GM12878 (cell line): Measurements from ENCODE around the gene RESP18. TPM values are rescaled to one million over a fixed set of nuclear protein-coding genes. Genes with fewer than 3 reads are reported as not detected.

ENCODE experiments used
- ASH2L ChIP-seq: fragments of 300-600, 200-600 bp; sonication (generic); IDR thresholded peaks from 2 replicates; pipeline ENCODE4 v1.6.1; 2017; ENCODE audit warnings: low read depth, mild to moderate bottlenecking, borderline replicate concordance
- ATF3 ChIP-seq: IDR thresholded peaks from 2 replicates; pipeline ENCODE4 v1.6.1; 2011; ENCODE audit warnings: low read depth, mild to moderate bottlenecking, low read length, moderate library complexity, borderline replicate concordance; ENCODE audit errors: extremely low read depth
- CHD2 ChIP-seq: IDR thresholded peaks from 2 replicates; pipeline ENCODE4 v1.6.1; 2011; ENCODE audit warnings: low read depth, low read length, improper control_type of control experiment, borderline replicate concordance
- DPF2 ChIP-seq: fragments of 450-650 bp; IDR thresholded peaks from 2 replicates; pipeline ENCODE4 v1.6.1; 2017; ENCODE audit warnings: mild to moderate bottlenecking
- ESRRA ChIP-seq: IDR thresholded peaks from 2 replicates; pipeline ENCODE4 v1.6.1; 2012; ENCODE audit warnings: mild to moderate bottlenecking, low read length, improper control_type of control experiment
- FOXK2 ChIP-seq: fragments of 450-650 bp; IDR thresholded peaks from 2 replicates; pipeline ENCODE4 v1.6.1; 2017; ENCODE audit warnings: mild to moderate bottlenecking, moderate library complexity
- GATAD2B ChIP-seq: fragments of 450-650 bp; conservative IDR thresholded peaks from 2 replicates; pipeline ENCODE4 v1.6.1; 2017; ENCODE audit warnings: low read depth, mild to moderate bottlenecking, moderate library complexity
- NFYB ChIP-seq: IDR thresholded peaks from 2 replicates; pipeline ENCODE4 v1.6.1; 2011; ENCODE audit warnings: low read depth, mild to moderate bottlenecking, low read length, improper control_type of control experiment, moderate library complexity; ENCODE audit not compliant: insufficient read depth
- POLR2A ChIP-seq: IDR thresholded peaks from 2 replicates; pipeline ENCODE4 v1.6.1; 2011; ENCODE audit warnings: low read depth, mild to moderate bottlenecking, low read length
- POU2F2 ChIP-seq: IDR thresholded peaks from 3 replicates; pipeline ENCODE4 v1.6.1; 2011; ENCODE audit warnings: low read depth, mild to moderate bottlenecking, low read length, borderline replicate concordance
- PRDM15 ChIP-seq: fragments of 450-650 bp; formaldehyde crosslinking; IDR thresholded peaks from 2 replicates; pipeline ENCODE4 v1.4.0; 2020; ENCODE audit warnings: mild to moderate bottlenecking, moderate library complexity
- RAD51 ChIP-seq: fragments of 450-650 bp; IDR thresholded peaks from 2 replicates; pipeline ENCODE4 v1.6.1; 2016; ENCODE audit warnings: moderate library complexity, mild to moderate bottlenecking, inconsistent platforms
- RCOR1 ChIP-seq: conservative IDR thresholded peaks from 2 replicates; pipeline ENCODE4 v1.6.1; 2012; ENCODE audit warnings: low read depth, low read length, improper control_type of control experiment
- SIX5 ChIP-seq: IDR thresholded peaks from 2 replicates; pipeline ENCODE4 v1.6.1; 2011; ENCODE audit warnings: mild to moderate bottlenecking, low read depth, low read length, moderate library complexity; ENCODE audit not compliant: severe bottlenecking
- SP1 ChIP-seq: IDR thresholded peaks from one replicate; pipeline ENCODE4 v1.6.1; 2011; ENCODE audit warnings: low read depth, low read length
- SPI1 ChIP-seq: IDR thresholded peaks from 2 replicates; pipeline ENCODE4 v1.6.1; 2011; ENCODE audit warnings: low read depth, mild to moderate bottlenecking, low read length, moderate library complexity, borderline replicate concordance; ENCODE audit not compliant: insufficient read depth
- TARDBP ChIP-seq: IDR thresholded peaks from 2 replicates; pipeline ENCODE4 v1.6.1; 2016; ENCODE audit warnings: borderline replicate concordance
- TCF3 ChIP-seq: IDR thresholded peaks from 2 replicates; pipeline ENCODE4 v1.6.1; 2012; ENCODE audit warnings: low read depth, mild to moderate bottlenecking, low read length, borderline replicate concordance; ENCODE audit not compliant: insufficient read depth
- YY1 ChIP-seq: IDR thresholded peaks from 2 replicates; pipeline ENCODE4 v1.6.1; 2011; ENCODE audit warnings: low read depth, mild to moderate bottlenecking, low read length
- ZNF592 ChIP-seq: fragments of 450-650 bp; IDR thresholded peaks from 2 replicates; pipeline ENCODE4 v1.6.1; 2017; ENCODE audit warnings: mild to moderate bottlenecking, moderate library complexity
- polyA plus RNA-seq, 11 experiments: library from polyadenylated mRNA; depleted of rRNA in 4 of 11; unstranded in 6 of 11; stranded (reverse) in 5 of 11; fragments of >200 nt; fragmentation: Nextera tagmentation in 4 of 11; fragmentation: Illumina TruSeq in 1 of 11; extraction: Ambion mirVana in 4 of 11; extraction: Trizol in 1 of 11; gene quantifications; 1 replicate in 1 of 11; 2 replicates in 10 of 11; pipeline versions ENCODE4 v1.2.1 to v1.2.3, GENCODE V29; 2011 to 2016; ENCODE audit warnings: inconsistent platforms in 2 of 11, missing spikeins in 2 of 11, low read depth in 1 of 11
- total RNA-seq, 4 experiments: library from RNA; depleted of rRNA in 3 of 4; stranded (reverse); fragments of >200 nt in 3 of 4; fragmentation: Illumina TruSeq in 1 of 4; extraction: Trizol in 1 of 4; gene quantifications; 2 replicates each; pipeline versions ENCODE4 v1.2.1 to v1.2.3, GENCODE V29; 2013 to 2021

RESP18 gene
- total and polyA plus RNA-seq, 10 of the 15 experiments (the other 5 are each of a cell fraction or from before 2014, with no cell fraction given): not detected

- no peak for TF ChIP-seq PRDM15
- TF ChIP-seq ATF3: peak; percentile 51; the same call in 1 of the 2 replicates
- TF ChIP-seq ZNF592: peak; percentile 96
- peak; percentile 99 for TF ChIP-seq GATAD2B
- TF ChIP-seq DPF2: peak; percentile 88
- TF ChIP-seq NFYB: no peak
- TF ChIP-seq ESRRA: no peak
- TF ChIP-seq TARDBP: peak; percentile 53; the same call in 1 of the 2 replicates
- peak; percentile 74 for TF ChIP-seq SPI1
- peak; percentile 77 for TF ChIP-seq POLR2A
- 0 out of 2 replicates have a peak, but pooled peaks have one; percentile 34 for TF ChIP-seq CHD2
- peak; percentile 69; the same call in 1 of the 2 replicates for TF ChIP-seq TCF3
- TF ChIP-seq SIX5: no peak
- TF ChIP-seq RAD51: no peak
- TF ChIP-seq ASH2L: no peak
- TF ChIP-seq POU2F2: peak; percentile 58; the same call in 1 of the 3 replicates
- TF ChIP-seq RCOR1: no peak
- TF ChIP-seq SP1: peak; percentile 68
- TF ChIP-seq YY1: peak; percentile 80
- no peak for TF ChIP-seq FOXK2
Measured at GRCh38 chr2:219294356-219295351, 37.9 kb downstream of the RESP18 start (continued).
